Measurements from ENCODE around the gene MOK.

MOK gene

GRCh38 chr14:102200690-102201352, 104.1 kb downstream of the MOK start:
- no peak for DNase-seq

GRCh38 chr14:102197317-102197853, 107.6 kb downstream of the MOK start:
- DNase-seq, result no peak

DNA sequence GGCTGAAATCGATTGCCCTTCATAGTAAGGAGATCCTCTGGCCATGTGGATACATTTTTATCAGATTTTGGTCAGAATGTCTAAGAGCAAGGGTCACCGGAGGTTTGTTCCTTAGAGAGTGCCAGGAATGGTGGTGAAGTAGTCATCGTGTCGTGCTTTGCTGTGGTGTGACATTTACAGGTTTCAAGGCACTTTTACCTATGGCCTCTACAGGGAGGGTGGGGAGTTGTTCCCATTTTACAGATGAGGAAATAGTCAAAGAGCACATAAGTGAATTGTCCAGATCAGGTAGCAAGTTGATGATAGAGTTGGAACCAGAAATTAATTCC, 108.1 kb downstream of the MOK start:
- no peak for DNase-seq

DNA sequence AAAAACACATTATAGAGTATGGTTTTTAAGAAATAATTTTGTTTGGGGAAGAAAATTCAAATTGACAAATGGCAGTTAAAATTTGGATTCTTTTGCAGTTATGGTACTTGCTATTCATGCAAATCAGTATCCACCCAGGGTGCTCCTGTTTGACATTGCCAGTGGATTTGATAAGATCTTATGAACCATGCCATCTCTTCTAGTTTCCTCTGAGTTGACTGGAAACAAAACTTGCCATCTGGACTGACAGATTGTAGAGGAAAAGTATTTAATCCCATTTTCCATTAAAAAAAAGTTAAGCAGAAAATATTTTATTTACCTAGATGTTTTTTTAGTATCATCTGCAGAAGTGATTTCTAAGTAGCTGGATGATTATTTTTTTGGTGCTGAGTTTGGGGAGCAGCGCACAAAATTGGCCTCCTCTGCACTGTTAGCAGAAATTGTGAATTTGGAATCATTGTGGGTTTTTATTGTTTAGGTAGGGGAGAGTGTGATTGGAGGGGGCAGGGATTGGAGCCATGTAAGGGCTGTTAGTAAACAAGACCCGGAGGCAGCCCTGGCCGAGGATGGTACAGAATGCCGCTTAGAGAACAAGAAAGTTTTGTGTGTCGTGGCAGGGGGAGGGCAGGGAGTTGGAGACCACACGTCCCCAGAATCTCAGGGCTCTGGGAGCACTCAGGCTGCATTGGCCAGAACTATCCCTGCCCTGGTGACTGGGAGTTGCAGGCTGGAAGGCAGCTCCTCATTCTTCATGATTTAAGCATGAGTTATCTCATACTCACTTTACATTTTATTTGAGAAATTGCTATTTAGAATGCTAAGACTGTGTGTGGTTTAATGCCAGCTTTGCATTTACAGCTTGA, 108.7 kb downstream of the MOK start:
- DNase-seq, result no peak

DNA sequence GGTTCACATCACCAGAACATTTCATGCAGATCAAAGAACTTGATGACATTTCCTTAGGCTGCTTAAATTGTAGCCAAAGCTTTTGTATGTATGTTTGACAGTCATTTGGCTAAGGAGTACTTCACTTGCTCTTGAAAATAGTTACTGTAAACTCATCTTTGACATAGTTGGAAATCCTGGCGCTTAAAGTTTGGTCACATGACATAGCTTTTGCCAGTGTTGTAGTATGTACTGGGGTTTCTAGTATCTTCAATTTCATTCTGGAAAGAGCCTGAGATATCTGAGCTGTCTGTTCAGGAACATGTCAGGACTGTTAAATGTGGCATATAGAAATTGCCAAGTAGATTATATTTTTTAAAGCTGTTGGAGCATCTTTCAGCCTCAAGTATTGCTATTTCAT, 109.5 kb downstream of the MOK start:
- no peak for DNase-seq

DNA sequence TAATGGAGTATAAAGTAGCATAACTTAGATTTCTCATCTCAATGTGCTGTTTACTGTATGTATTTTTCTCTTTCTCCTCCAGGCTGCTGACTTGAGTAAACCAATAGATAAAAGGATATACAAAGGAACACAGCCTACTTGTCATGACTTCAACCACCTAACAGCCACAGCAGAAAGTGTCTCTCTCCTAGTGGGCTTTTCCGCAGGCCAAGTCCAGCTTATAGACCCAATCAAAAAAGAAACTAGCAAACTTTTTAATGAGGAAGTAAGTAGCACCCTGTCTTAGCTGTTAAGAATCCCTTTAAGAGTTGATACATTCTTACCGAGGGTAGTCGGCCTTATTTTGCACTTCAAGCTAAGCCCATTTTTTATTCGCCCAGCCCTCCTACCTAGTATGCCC, 110.1 kb downstream of the MOK start:
- DNase-seq, result no peak

DNA sequence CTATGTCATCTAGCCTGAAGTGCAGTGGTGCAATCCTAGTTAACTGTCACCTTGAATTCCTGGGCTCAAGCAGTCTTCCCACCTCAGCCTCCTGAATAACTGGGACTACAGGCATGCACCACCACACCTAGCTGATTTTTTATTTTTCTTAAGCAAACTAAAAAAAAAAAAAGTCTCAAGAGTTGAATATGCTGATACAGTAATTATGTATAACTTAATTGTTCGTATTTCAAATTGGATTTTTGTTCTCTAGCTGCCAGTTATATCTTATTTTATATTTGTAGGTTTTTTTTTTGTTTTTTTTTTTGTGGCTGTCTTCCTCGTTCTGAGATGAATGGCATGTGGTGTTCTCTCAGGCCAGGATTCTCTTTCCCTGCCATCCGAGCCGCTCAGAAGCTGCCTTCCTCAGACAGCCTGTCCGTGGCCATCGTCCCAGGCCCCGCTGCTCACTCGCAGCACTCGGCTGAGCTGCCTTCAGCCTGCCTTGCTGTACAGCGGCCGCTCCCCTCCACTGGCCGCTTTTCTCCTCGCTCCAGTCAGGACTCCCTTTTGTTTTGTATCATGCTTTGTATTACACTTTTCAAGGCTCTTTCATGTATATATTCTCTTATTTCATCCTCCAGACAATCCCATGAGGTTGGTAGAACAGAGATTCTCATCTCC, 112.0 kb downstream of the MOK start:
- no peak for DNase-seq

GRCh38 chr14:102189874-102190273, 115.1 kb downstream of the MOK start:
- DNase-seq, result no peak

GRCh38 chr14:102188187-102188586, 116.8 kb downstream of the MOK start:
- no peak for DNase-seq

GRCh38 chr14:102187568-102188001, 117.4 kb downstream of the MOK start:
- no peak for DNase-seq

GRCh38 chr14:102187044-102187443, 117.9 kb downstream of the MOK start:
- no peak for DNase-seq

GRCh38 chr14:102185360-102185759, 119.6 kb downstream of the MOK start:
- no peak for DNase-seq

GRCh38 chr14:102184316-102185035, 120.5 kb downstream of the MOK start:
- no peak for DNase-seq

DNA sequence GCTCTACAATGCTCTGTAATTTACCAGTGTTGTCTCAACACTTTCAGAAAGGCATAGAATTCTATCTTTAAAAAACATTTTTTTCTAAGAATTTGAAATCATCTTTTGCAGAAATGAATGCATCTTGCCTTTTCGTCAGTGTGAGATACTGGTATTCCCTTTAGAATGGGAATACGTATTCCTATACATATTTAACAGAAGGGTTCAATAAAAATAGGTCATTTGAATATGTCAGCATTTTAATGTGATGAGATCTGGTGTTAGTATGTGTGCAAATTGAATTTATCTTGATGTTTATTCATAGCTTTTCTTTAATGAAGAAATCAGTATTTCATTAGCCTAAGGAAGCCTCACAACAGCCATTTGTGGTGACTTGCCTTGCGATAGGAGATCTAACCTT, 121.1 kb downstream of the MOK start:
- DNase-seq, result no peak

DNA sequence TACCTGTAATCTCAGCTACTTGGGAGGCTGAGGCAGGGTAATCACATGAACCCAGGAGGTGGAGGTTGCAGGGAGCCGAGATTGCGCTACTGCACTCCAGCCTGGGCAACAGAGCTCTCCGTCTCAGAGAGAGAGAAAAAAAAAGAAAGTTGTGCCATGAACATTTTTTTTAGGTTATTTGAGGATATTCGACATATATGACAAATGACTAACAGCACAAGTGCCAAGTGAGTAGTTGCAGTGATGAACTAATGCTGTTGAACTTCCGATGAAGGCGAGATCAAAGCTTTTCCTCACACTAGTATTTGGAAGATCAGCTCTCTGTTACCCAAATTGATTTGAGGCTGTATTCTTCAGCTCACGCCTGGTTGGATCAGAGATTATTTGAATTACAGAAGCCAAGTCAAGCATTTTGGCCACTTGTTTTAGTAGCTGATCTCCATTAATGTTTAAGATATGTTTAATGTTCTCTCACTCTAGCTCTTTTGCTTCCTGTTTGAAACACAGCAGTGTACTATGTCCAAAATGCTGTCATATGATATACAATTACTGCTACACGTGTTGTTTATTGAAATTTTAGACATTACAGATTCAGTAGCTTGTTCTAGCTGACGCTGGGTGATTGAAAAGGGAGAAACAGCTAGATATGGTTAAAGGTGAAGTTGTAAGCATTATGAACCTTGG, 121.9 kb downstream of the MOK start:
- no peak for DNase-seq

DNA sequence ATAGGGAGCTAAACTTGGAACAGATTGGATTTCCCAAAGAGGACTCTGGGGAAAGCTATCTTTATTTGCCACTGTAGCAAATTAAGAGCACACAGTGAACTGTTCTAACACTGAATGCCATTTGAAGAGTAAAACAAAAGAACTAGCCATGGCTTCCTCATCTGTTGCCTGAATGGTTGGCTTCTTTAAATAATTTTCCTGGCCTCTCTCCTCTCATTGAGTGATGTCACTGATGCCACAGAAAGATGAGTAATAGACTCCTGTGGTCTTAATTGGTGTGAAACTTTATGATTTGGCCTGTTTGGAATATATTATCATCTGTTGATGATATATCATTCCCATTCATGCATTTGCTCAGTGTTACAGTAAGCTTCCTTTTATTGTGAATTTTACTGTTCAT, 122.8 kb downstream of the MOK start:
- DNase-seq, result no peak

GRCh38 chr14:102181187-102181586, 123.8 kb downstream of the MOK start:
- DNase-seq, result no peak

GRCh38 chr14:102180248-102180998, 124.5 kb downstream of the MOK start:
- no peak for DNase-seq

Data from stimulated activated CD4-positive, alpha-beta T cell treated with anti-CD3 and anti-CD28 coated beads, Interleukin-4, amount 100 ng/mL, for 1 hour (primary cell).